Measurements from ENCODE around the gene RBBP7.

Gene RBBP7

GRCh38 chrX:16862829-16863228, 7.3 kb downstream of the RBBP7 start:
- no peak for DNase-seq

GRCh38 chrX:16856744-16857143, 13.4 kb downstream of the RBBP7 start:
- DNase-seq = no peak

GRCh38 chrX:16856076-16856404, 14.1 kb downstream of the RBBP7 start:
- DNase-seq = peak in 1 of 5 donors; percentile 34

- DNase-seq = no peak
These were observed 14.6 kb downstream of the RBBP7 start for GRCh38 chrX:16855363-16856075.

GRCh38 chrX:16853537-16853936, 16.6 kb downstream of the RBBP7 start:
- no peak for DNase-seq

GRCh38 chrX:16852617-16853179, 17.5 kb downstream of the RBBP7 start:
- DNase-seq = no peak

GRCh38 chrX:16851827-16852226, 18.3 kb downstream of the RBBP7 start:
- DNase-seq = no peak

- no peak for DNase-seq
These were observed 18.7 kb downstream of the RBBP7 start for GRCh38 chrX:16851421-16851820.

- no peak for DNase-seq
These were observed 21.6 kb downstream of the RBBP7 start for GRCh38 chrX:16848541-16848940.

- DNase-seq = no peak
These were observed 24.5 kb downstream of the RBBP7 start for GRCh38 chrX:16845686-16846085.

- no peak for DNase-seq
These were observed 26.8 kb downstream of the RBBP7 start for GRCh38 chrX:16843208-16843909.

GRCh38 chrX:16842684-16843083, 27.5 kb downstream of the RBBP7 start:
- DNase-seq = no peak

- no peak for DNase-seq
These were observed 30.2 kb downstream of the RBBP7 start for GRCh38 chrX:16839852-16840460.

- no peak for DNase-seq
These were observed 30.8 kb downstream of the RBBP7 start for GRCh38 chrX:16839219-16839851.

- DNase-seq = no peak
These were observed 31.7 kb downstream of the RBBP7 start for GRCh38 chrX:16838202-16839066.

GRCh38 chrX:16836371-16836770, 33.8 kb downstream of the RBBP7 start:
- no peak for DNase-seq

- DNase-seq = no peak
These were observed 35.4 kb downstream of the RBBP7 start for GRCh38 chrX:16834806-16835205.

GRCh38 chrX:16832301-16832700, 37.9 kb downstream of the RBBP7 start:
- DNase-seq = no peak

- DNase-seq = no peak
These were observed 41.8 kb downstream of the RBBP7 start for GRCh38 chrX:16828124-16828908.

GRCh38 chrX:16827225-16827624, 42.9 kb downstream of the RBBP7 start:
- DNase-seq = no peak

GRCh38 chrX:16826207-16826606, 44.0 kb downstream of the RBBP7 start:
- peak in 1 of 5 donors; percentile 55 for DNase-seq

All from T-helper 1 cell (primary cell).